ENCODE measurements around the gene ARHGEF16.

ARHGEF16 gene

GRCh38 chr1:3518756-3519155, 64.3 kb downstream of the ARHGEF16 start:
- no peaks in the 10 kb centered on the region for H3K36me3 ChIP-seq (ENCODE audit: control insufficient read depth in 2 of 2, insufficient read depth in 1 of 2, low read length in 2 of 2)
- no peaks in the 10 kb centered on the region for H3K4me1 ChIP-seq (ENCODE audit: control insufficient read depth, insufficient read depth, low read length)
- ChIA-PET CTCF (interaction anchor here (0.6 to 1.7 kb wide), 8 partner anchors 10 to 567 kb away, joined by 3 to 8 read pairs (median 4); no protein-coding TSS in a partner anchor), POLR2A (no interaction called here)
- TF ChIP-seq ZNF837 (tag by site-specific recombination; IDR thresholded peaks at IDR 0.05): no peak
- no peak for TF ChIP-seq SCRT1 (tag by site-specific recombination; IDR thresholded peaks at IDR 0.05; ENCODE audit: borderline replicate concordance)
- no peak for TF ChIP-seq ZNF133 (tag by site-specific recombination; IDR thresholded peaks at IDR 0.05)
- no peak for TF ChIP-seq ZNF677 (tag by site-specific recombination; IDR thresholded peaks at IDR 0.05)
- no peak for TF ChIP-seq ZNF645 (tag by site-specific recombination; IDR thresholded peaks at IDR 0.05)
- no peak for TF ChIP-seq ZNF175 (tag by site-specific recombination; IDR thresholded peaks at IDR 0.05)
- no peak for TF ChIP-seq PRDM1 (tag by site-specific recombination; IDR thresholded peaks at IDR 0.05)
- no peak for TF ChIP-seq BCL11A (tag by site-specific recombination; IDR thresholded peaks at IDR 0.05; ENCODE audit: low read depth)
- no peak for TF ChIP-seq KLF9 (tag by site-specific recombination; IDR thresholded peaks at IDR 0.05; ENCODE audit: low read depth)
- no peak overlapping the region for H3K27ac ChIP-seq (ENCODE audit: extremely low read depth, low read depth, low read length)
- no peak overlapping the region for H3K4me3 ChIP-seq (ENCODE audit: low read depth, low read length)
- no peaks in the 10 kb centered on the region for H3K9me3 ChIP-seq (ENCODE audit: control insufficient read depth, insufficient read depth, low read depth, low read length)

- H3K36me3 ChIP-seq (ENCODE audit: control insufficient read depth in 2 of 2, insufficient read depth in 1 of 2, low read length in 2 of 2): no peaks in the 10 kb centered on the region
- no peak overlapping the region for H3K4me3 ChIP-seq (ENCODE audit: low read depth, low read length)
- CTCF ChIA-PET: interaction anchor here (0.6 to 1.7 kb wide), 3 partner anchors 16 to 566 kb away, joined by 3 to 8 read pairs (median 3); no protein-coding TSS in a partner anchor
- no peaks in the 10 kb centered on the region for H3K9me3 ChIP-seq (ENCODE audit: control insufficient read depth, insufficient read depth, low read depth, low read length)
- H3K4me1 ChIP-seq (ENCODE audit: control insufficient read depth, insufficient read depth, low read length): no peaks in the 10 kb centered on the region
- no peak overlapping the region for H3K27ac ChIP-seq (ENCODE audit: extremely low read depth, low read depth, low read length)
- POLR2A ChIA-PET: no interaction called here
- no peak for TF ChIP-seq HOXC10 (CRISPR knock-in tag; IDR thresholded peaks at IDR 0.05)
- TF ChIP-seq ZNF266 (tag by site-specific recombination; IDR thresholded peaks at IDR 0.05; ENCODE audit: low read depth): no peak
- TF ChIP-seq ZNF184 (tag by site-specific recombination; IDR thresholded peaks at IDR 0.05): no peak
- TF ChIP-seq KLF10 (tag by site-specific recombination; IDR thresholded peaks at IDR 0.05): no peak
- no peak for TF ChIP-seq KLF16 (tag by site-specific recombination; IDR thresholded peaks at IDR 0.05)
- TF ChIP-seq ZIC2 (tag by site-specific recombination; IDR thresholded peaks at IDR 0.05): no peak
- no peak for TF ChIP-seq ZNF645 (tag by site-specific recombination; IDR thresholded peaks at IDR 0.05)
- no peak for TF ChIP-seq ZBTB26 (tag by site-specific recombination; optimal IDR thresholded peaks at IDR 0.05)
- no peak for TF ChIP-seq CTCF (tag by site-specific recombination; IDR thresholded peaks at IDR 0.05)
- no peak for TF ChIP-seq ZNF777 (tag by site-specific recombination; IDR thresholded peaks at IDR 0.05; ENCODE audit: borderline replicate concordance)
- TF ChIP-seq ZNF248 (tag by site-specific recombination; IDR thresholded peaks at IDR 0.05): no peak
- TF ChIP-seq ZNF514 (tag by site-specific recombination; IDR thresholded peaks at IDR 0.05): no peak
- TF ChIP-seq ZNF664 (tag by site-specific recombination; IDR thresholded peaks at IDR 0.05): no peak
- no peak for TF ChIP-seq PRDM1 (tag by site-specific recombination; IDR thresholded peaks at IDR 0.05)
Observed at GRCh38 chr1:3519301-3519885, 64.9 kb downstream of the ARHGEF16 start.
